Stimulated activated CD8-positive, alpha-beta memory T cell treated with anti-CD3 and anti-CD28 coated beads, Interleukin-2, amount 100 ng/mL, for 1 hour (primary cell): Measurements from ENCODE around the gene TCN1.

Experiments
- DNase-seq, 2 donors: peaks; one replicate each; pipeline ENCODE4 v3.0.0-alpha.2; 2020; ENCODE audit warnings: low read depth in 2 of 2

The TCN1 gene

GRCh38 chr11:59807047-59807610, 59.2 kb downstream of the TCN1 start:
- DNase-seq, result no peak

GRCh38 chr11:59804061-59804460, 62.2 kb downstream of the TCN1 start:
- no peak for DNase-seq
